ENCODE measurements around the gene AQP1.

DNA sequence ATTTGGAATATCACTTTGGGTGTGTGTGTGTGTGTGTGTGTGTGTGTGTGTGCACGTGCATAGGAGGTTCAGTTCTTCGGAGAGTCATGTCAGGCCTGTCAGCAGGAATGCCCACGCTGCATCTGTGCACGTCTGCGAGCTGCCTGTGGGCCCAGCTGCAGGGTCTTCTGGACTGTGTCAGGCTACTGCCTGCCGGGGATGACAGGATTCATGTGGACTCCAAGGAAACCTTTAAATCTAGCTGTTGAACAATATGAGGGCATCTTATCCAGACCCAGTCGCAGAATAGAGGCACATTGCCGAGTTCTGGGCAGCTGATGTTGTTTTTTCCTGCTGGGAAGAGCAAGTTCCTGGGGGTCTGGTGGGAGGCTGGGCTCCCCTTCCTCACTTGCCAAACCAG, 19.0 kb downstream of the AQP1 start:
- TF ChIP-seq, protein P1, sequence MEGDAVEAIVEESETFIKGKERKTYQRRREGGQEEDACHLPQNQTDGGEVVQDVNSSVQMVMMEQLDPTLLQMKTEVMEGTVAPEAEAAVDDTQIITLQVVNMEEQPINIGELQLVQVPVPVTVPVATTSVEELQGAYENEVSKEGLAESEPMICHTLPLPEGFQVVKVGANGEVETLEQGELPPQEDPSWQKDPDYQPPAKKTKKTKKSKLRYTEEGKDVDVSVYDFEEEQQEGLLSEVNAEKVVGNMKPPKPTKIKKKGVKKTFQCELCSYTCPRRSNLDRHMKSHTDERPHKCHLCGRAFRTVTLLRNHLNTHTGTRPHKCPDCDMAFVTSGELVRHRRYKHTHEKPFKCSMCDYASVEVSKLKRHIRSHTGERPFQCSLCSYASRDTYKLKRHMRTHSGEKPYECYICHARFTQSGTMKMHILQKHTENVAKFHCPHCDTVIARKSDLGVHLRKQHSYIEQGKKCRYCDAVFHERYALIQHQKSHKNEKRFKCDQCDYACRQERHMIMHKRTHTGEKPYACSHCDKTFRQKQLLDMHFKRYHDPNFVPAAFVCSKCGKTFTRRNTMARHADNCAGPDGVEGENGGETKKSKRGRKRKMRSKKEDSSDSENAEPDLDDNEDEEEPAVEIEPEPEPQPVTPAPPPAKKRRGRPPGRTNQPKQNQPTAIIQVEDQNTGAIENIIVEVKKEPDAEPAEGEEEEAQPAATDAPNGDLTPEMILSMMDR (IDR thresholded peaks at IDR 0.05), result no peak
- no peak for TF ChIP-seq POLR2A (IDR thresholded peaks at IDR 0.05)

Measured in thyroid gland (tissue), 4 donors.